ENCODE results near the gene CHST15.

- TF ChIP-seq CTCF (IDR thresholded peaks at IDR 0.05; ENCODE audit: poor library complexity, severe bottlenecking) (no peak), EP300 (conservative IDR thresholded peaks at IDR 0.05; ENCODE audit: poor library complexity, severe bottlenecking) (no peak), REST (IDR thresholded peaks at IDR 0.05; ENCODE audit: borderline replicate concordance) (no peak), TAF1 (IDR thresholded peaks at IDR 0.05; ENCODE audit: low read depth) (no peak), EZH2 (IDR thresholded peaks at IDR 0.05; ENCODE audit: borderline replicate concordance, insufficient read depth, low read length, poor library complexity, severe bottlenecking) (no peak), POLR2AphosphoS5 (IDR thresholded peaks at IDR 0.05) (no peak)
These were observed 25.8 kb upstream of the CHST15 start for GRCh38 chr10:124119216-124119615.
